Liver (tissue), 9 donors: ENCODE results near the gene IL6. TPM values are rescaled to one million over a fixed set of nuclear protein-coding genes. Genes with fewer than 3 reads are reported as not detected.

Experiments
- DNase-seq: peaks from one replicate; pipeline ENCODE4 v3.0.0-alpha.2; 2017; ENCODE audit warnings: low spot score
- H3K27ac ChIP-seq, 2 donors: one replicate each; pipeline ENCODE4 v1.7.0; 2013; ENCODE audit warnings: inconsistent platforms in 2 of 2, low read length in 2 of 2, control low read depth in 1 of 2, low read depth in 1 of 2, mild to moderate bottlenecking in 1 of 2
- H3K27me3 ChIP-seq, 4 donors: one replicate each; pipeline versions ENCODE4 v1.6.1 to v1.7.0; 2013; ENCODE audit warnings: low read length in 3 of 4, inconsistent platforms in 1 of 4, mild to moderate bottlenecking in 1 of 4, moderate library complexity in 1 of 4; ENCODE audit not compliant: control insufficient read depth in 4 of 4, insufficient read depth in 4 of 4
- H3K36me3 ChIP-seq, 4 donors: one replicate each; pipeline versions ENCODE4 v1.6.1 to v1.7.0; 2013; ENCODE audit warnings: low read length in 3 of 4, mild to moderate bottlenecking in 3 of 4, low read depth in 1 of 4, moderate library complexity in 1 of 4; ENCODE audit not compliant: control insufficient read depth in 4 of 4, insufficient read depth in 3 of 4
- H3K4me1 ChIP-seq, 4 donors: one replicate each; pipeline versions ENCODE4 v1.6.1 to v1.7.0; 2013; ENCODE audit warnings: low read length in 3 of 4, mild to moderate bottlenecking in 3 of 4, moderate library complexity in 1 of 4; ENCODE audit not compliant: control insufficient read depth in 4 of 4, insufficient read depth in 4 of 4
- H3K4me3 ChIP-seq, 3 donors: one replicate each; pipeline versions ENCODE4 v1.6.1 to v1.7.0; 2013; ENCODE audit warnings: low read length in 3 of 3, control low read depth in 1 of 3, low read depth in 1 of 3, mild to moderate bottlenecking in 1 of 3
- H3K9ac ChIP-seq, 2 donors: one replicate each; pipeline ENCODE4 v1.7.0; 2013; ENCODE audit warnings: low read length in 2 of 2, mild to moderate bottlenecking in 2 of 2, moderate library complexity in 2 of 2, control low read depth in 1 of 2, low read depth in 1 of 2
- H3K9me3 ChIP-seq, 4 donors: one replicate each; pipeline versions ENCODE4 v1.6.1 to v1.7.0; 2013; ENCODE audit warnings: low read length in 3 of 4; ENCODE audit not compliant: control insufficient read depth in 4 of 4
- ATF3 ChIP-seq: IDR thresholded peaks from 2 replicates; pipeline ENCODE4 v1.6.1; 2016; ENCODE audit warnings: antibody characterized with exemption
- CTCF ChIP-seq: fragments of 150-350 bp; IDR thresholded peaks from 2 replicates; pipeline ENCODE4 v1.5.1; 2017; ENCODE audit warnings: improper control_type of control experiment, low read depth, low read length; ENCODE audit not compliant: missing input control
- EGR1 ChIP-seq, 2 donors: IDR thresholded peaks; 2 replicates each; pipeline ENCODE4 v1.6.1; 2016 to 2018; ENCODE audit warnings: antibody characterized with exemption in 2 of 2, low read depth in 2 of 2
- FOXA1 ChIP-seq: IDR thresholded peaks from 2 replicates; pipeline ENCODE4 v1.6.1; 2016; ENCODE audit warnings: antibody characterized with exemption
- FOXA2 ChIP-seq: IDR thresholded peaks from 2 replicates; pipeline ENCODE4 v1.6.1; 2016; ENCODE audit warnings: antibody characterized with exemption
- HNF4A ChIP-seq, 2 donors: conservative IDR thresholded peaks; 2 replicates each; pipeline ENCODE4 v1.6.1; 2016; ENCODE audit warnings: antibody characterized with exemption in 2 of 2, mild to moderate bottlenecking in 2 of 2
- HNF4G ChIP-seq: IDR thresholded peaks from 2 replicates; pipeline ENCODE4 v1.6.1; 2016; ENCODE audit warnings: antibody characterized with exemption
- JUND ChIP-seq, 2 donors: IDR thresholded peaks; 2 replicates each; pipeline ENCODE4 v1.6.1; 2016; ENCODE audit warnings: antibody characterized with exemption in 2 of 2
- MAX ChIP-seq: IDR thresholded peaks from 2 replicates; pipeline ENCODE4 v1.6.1; 2016; ENCODE audit warnings: antibody characterized with exemption
- NR2F2 ChIP-seq: IDR thresholded peaks from 2 replicates; pipeline ENCODE4 v1.6.1; 2016; ENCODE audit warnings: antibody characterized with exemption
- SP1 ChIP-seq: IDR thresholded peaks from 2 replicates; pipeline ENCODE4 v1.6.1; 2018; ENCODE audit warnings: antibody characterized with exemption, mild to moderate bottlenecking
- TAF1 ChIP-seq: conservative IDR thresholded peaks from 2 replicates; pipeline ENCODE4 v1.6.1; 2016; ENCODE audit warnings: antibody characterized with exemption, mild to moderate bottlenecking
- YY1 ChIP-seq: IDR thresholded peaks from 2 replicates; pipeline ENCODE4 v1.6.1; 2016; ENCODE audit warnings: antibody characterized with exemption, mild to moderate bottlenecking
- WGBS: extraction: QIAGEN DNeasy Blood & Tissue Kit; methylation state at CpG from one replicate; pipeline ENCODE4 v1.1.7; 2013; 5-methylcytosine and 5-hydroxymethylcytosine counted together
- polyA plus RNA-seq, 2 donors: library from polyadenylated mRNA; stranded (reverse) in 1 of 2; unstranded in 1 of 2; fragments of 200-250 nt in 1 of 2; fragments of >200 nt in 1 of 2; fragmentation: Nextera tagmentation in 1 of 2; extraction: Ambion mirVana in 1 of 2; gene quantifications; one replicate each; pipeline versions ENCODE4 v1.2.1 to v1.2.3, GENCODE V29; 2013 to 2015
- total RNA-seq, 2 donors: library from RNA; depleted of rRNA; stranded (reverse); fragments of >200 nt; gene quantifications; one replicate each; pipeline ENCODE4 v1.2.3, GENCODE V29; 2014
- TF ChIP-seq, protein P1 (sequence below): IDR thresholded peaks from 2 replicates; pipeline ENCODE4 v1.6.1; 2016; ENCODE audit warnings: antibody characterized with exemption
- donor health status: healthy.
- donor health status: healthy.
- donor health status: healthy.
- donor health status: healthy.
- donor health status: healthy.

The IL6 gene
- total and polyA plus RNA-seq, 4 donors = 0.17 TPM; not detected in 3

- no peaks in the 10 kb centered on the region for H3K4me1 ChIP-seq
Observed at GRCh38 chr7:22681852-22682657, 44.9 kb upstream of the IL6 start.

GRCh38 chr7:22683379-22683778 is 43.6 kb upstream of the IL6 start:
- no peak for DNase-seq
- no peak overlapping the region for H3K27ac ChIP-seq
- H3K27me3 ChIP-seq = peaks cover 0 to 7% (median 3%) of the 10 kb centered on the region in 4 donors
- no peak for TF ChIP-seq ATF3
- no peak overlapping the region for H3K4me3 ChIP-seq
- 60% methylated on average over 2 of the region's 2 CpGs for WGBS
- H3K36me3 ChIP-seq = no peaks in the 10 kb centered on the region
- H3K9ac ChIP-seq = no peak overlapping the region
- no peaks in the 10 kb centered on the region for H3K4me1 ChIP-seq
- H3K9me3 ChIP-seq = no peaks in the 10 kb centered on the region

More at GRCh38 chr7:22681852-22682657, 44.9 kb upstream of the IL6 start:
- Histone ChIP-seq H3K27ac (no peak overlapping the region), H3K4me3 (no peak overlapping the region), H3K9me3 (no peaks in the 10 kb centered on the region), H3K36me3 (no peaks in the 10 kb centered on the region), H3K9ac (no peak overlapping the region), H3K27me3 (peaks cover 0 to 7% (median 3%) of the 10 kb centered on the region in 4 donors)
- TF ChIP-seq HNF4A (conservative IDR thresholded peaks at IDR 0.05) = no peak
- TF ChIP-seq MAX = no peak
- TF ChIP-seq NR2F2 = no peak
- TF ChIP-seq HNF4G = no peak
- TF ChIP-seq, protein P1, sequence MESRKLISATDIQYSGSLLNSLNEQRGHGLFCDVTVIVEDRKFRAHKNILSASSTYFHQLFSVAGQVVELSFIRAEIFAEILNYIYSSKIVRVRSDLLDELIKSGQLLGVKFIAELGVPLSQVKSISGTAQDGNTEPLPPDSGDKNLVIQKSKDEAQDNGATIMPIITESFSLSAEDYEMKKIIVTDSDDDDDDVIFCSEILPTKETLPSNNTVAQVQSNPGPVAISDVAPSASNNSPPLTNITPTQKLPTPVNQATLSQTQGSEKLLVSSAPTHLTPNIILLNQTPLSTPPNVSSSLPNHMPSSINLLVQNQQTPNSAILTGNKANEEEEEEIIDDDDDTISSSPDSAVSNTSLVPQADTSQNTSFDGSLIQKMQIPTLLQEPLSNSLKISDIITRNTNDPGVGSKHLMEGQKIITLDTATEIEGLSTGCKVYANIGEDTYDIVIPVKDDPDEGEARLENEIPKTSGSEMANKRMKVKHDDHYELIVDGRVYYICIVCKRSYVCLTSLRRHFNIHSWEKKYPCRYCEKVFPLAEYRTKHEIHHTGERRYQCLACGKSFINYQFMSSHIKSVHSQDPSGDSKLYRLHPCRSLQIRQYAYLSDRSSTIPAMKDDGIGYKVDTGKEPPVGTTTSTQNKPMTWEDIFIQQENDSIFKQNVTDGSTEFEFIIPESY = no peak
- no peak for TF ChIP-seq SP1
- TF ChIP-seq TAF1 = no peak
- no peak for TF ChIP-seq FOXA1
- no peak for TF ChIP-seq FOXA2
- no peak for TF ChIP-seq JUND (IDR thresholded peaks at IDR 0.05)
- no peak for TF ChIP-seq EGR1 (IDR thresholded peaks at IDR 0.05; ENCODE audit: low read depth in 2 of 2)
- TF ChIP-seq ATF3 = no peak
- no peak for TF ChIP-seq YY1
- TF ChIP-seq CTCF = no peak
- WGBS = 85% methylated on average over 4 of the region's 4 CpGs
- no peak for DNase-seq
